Stimulated activated naive CD8-positive, alpha-beta T cell treated with anti-CD3 and anti-CD28 coated beads, Interleukin-15, Interleukin-2, amounts not matched to agents 100 U/mL and 50 U/mL, for 24 hours (primary cell): ENCODE data around the gene ACAP1.
A peak's percentile ranks its signal among the peaks of the same experiment; 100 is the strongest.

Experiments used
- ATAC-seq: fragments of 150-1000 bp; cut with Tn5 transposase; one replicate; pipeline ENCODE4 v1.10.0; 2021
- DNase-seq: peaks from one replicate; pipeline ENCODE4 v3.0.0; 2021

Gene ACAP1

DNA sequence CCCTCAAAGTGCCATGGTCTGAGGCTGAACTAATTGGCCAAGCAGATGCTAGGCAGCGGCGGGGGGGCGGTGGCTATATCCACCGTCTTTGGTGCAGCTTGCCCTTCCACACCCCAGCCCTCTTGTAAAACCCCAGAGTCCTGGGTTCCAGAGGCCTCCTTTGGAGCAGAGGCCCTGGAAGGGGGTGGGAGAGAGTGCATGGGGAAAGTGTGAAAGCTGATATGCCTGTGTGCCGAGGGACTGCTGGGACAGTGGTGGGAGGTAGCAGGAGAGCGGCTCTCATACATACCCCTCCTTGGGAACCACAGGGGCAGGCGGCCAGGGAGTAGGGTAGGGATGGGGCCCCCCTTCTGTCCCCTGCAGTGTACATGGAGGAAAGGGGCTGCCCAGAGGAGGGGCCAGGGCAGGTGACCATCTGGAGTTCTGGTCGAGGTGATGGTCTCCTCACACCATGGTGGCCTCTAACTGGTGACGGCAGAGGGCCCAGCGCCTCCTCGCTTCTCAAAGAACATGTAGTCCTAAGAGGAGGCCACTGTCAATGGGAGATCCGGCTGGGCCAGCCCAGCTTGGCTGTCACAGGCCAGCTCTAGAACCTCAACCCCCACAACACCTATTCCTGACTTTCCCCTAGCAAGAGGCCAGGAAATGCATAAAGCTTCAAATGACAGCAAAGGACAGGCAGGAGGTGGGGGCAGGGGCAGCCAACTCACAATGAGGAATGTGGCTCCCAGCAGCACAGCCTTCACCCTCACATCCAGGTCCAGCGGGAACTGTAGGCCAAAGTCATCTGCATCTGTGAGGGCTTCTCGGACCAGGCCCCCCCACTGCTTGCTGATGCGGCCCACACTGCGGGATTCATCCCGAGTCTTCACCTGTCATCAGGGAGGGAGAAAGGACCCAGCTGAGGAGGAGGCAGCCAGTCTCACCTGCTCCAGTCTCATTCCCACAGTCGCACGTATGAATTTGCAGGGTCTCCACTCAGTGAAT lies 53.9 kb downstream of the ACAP1 start:
- no peak for DNase-seq
- ATAC-seq, result no peak

DNA sequence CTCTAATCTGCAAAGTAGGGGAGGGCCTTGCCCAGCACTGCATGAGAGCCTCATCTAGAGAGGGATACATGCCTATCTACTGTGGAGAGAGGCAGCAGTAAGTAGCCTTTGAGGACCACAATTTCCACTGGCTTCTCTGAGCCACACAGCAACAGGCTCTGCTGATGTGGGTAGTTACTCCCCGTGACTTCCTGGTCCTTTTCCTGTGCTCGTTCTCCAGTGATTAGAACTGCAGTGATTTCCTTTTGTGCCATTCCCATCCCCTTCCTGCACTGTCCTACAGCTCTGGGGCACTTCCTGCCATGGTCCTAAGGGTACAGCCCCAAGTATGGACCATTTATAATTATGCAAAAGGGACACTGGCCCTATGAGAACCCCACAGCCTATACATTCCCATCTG lies 55.0 kb downstream of the ACAP1 start:
- DNase-seq (no peak), ATAC-seq (no peak)

DNA sequence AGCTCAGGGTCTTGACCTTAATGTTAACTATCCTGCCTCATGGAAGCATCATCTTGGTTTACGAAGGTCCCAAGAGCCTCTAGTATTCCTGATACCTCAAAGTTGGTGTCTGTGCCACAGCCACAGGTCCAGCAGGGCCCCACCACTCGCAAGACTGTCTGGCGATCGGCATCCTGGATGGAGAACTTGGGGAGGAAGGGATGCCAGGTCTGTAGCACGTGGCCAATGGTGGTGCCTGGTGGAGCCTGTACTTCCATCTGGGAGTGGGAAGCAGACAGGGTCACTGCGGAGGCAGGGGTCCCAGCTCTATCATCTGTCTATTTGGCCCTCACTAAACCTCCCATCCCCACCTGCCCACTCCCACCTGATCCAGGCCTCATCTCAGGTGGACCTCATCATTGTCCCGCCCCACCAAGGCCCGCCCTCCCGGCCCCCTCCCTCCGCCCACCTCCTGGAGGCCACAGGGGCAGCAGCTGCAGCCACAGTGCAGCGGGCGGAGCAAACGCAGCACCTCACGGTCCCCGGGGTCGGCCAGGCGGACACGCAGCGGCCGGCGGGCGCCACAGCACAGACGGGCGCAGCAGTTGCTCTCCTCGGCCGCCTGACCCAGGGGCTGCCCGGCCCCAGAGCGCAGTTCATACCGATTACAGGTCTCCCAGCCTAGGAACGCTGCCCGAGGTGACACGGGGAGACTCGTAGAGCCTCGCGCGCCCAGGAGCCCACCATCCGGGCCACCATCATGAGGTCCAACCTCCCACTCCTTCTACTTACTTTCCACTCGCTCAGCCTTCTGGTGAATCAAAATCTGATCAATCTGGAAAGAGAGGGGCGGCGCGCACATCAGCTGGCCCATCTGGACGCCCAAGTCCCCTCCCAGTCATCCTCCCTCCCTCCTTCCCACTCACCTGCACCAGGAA lies 56.6 kb downstream of the ACAP1 start:
- DNase-seq, result no peak
- no peak for ATAC-seq

DNA sequence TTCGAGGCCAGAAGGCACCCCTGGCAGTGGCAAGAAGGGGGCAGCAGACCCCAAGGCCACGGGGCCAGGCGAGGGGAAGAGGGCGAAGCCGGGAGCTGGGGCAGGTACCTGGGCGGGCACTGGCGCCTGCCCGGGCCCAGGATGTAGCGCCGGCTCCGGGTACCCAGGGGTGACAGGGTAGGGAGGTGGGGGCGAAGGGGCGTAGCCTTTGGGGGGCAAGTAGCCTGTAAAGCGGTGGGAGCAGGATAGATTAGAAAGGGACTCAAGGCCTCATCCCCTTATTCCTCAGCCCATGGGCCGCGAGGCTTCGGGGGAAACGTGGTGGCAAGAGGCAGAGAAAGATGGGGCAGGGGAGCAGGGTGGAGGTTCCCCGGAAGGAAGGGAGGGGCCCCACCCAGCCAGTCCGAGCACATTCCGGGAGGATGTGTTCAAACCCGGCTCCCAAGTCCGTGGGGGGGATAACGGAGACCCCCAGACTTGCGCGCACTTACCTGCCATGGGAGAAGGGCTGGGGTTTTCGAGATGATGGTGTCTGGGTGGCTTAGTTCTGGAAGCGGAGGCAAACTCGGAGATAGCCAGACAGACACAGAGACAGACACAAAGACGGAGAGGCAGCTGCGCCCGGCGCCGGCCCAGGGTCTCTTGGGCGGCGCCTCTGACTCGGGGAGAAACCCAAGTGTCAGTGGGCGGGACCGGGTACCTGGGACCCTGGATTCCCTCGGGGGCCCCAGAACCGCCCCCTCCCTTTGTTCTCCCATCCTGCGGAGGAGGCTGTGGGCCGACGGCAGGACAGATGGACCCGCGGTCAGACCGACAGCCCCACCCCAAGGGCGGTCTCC lies 57.5 kb downstream of the ACAP1 start:
- DNase-seq (peak; percentile 66), ATAC-seq (peak; percentile 57)

DNA sequence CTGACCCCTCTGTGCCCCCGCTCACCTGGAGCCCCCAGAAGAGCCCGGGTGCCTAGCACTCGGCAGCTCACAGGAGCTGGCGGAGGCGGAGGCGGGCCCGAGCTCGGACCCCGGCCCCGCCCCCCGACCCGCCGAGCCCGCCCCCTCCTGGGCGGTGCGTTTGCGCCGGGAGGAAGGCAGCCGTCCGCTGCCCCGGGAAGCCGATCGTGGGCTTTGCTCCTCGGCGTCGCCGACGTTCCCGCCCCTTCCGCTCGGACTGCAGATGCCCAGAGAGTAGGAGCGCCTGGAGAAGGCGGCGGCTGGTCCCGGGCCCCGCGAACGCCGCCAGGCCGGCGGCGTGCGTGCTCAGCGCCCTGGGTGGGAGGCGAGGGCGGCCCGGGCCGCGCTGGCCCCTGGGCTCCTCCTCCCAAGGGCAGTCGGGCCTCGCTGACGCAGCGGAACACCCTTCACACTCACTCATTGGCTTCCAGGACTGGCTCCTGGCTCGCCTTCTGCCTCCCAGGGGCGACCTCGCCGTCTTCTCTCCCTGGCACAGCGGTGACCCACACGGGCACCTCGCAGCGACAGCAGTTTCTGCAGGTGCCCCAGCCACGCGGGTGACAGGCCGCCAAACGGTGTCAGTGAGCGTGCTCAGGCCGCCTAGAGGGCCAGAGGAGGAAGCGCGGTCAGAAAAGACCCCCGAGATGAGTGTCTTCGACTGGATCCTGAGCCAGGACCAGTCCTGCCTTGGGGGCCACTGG lies 58.3 kb downstream of the ACAP1 start, which contains the start of gene PLSCR3:
Gene PLSCR3 (minus strand): TSS at position 74 of the 740 bp plus-strand sequence. CDS start 415 bp downstream, outside the sequence.
- peak; percentile 89 for ATAC-seq
- peak; percentile 90 for DNase-seq

DNA sequence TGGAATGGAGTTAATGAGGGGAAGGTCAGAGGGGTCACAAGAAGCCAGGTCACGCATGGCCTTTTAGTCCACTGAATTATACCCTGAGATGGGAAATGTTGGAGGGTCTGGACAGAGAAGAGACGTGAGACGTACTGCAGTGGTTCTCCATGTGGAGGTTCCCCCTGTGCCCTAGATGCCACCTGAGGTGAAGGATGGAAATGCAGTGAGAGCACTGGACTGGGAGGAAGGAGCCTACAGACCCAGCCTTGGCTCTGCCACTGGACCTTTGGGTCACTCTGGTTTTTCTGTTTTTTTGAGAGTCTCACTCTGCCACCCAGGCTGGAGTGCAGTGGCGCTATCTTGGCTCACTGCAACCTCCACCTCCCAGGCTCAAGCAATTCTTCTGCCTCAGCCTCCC lies 59.8 kb downstream of the ACAP1 start:
- ATAC-seq, result no peak

DNA sequence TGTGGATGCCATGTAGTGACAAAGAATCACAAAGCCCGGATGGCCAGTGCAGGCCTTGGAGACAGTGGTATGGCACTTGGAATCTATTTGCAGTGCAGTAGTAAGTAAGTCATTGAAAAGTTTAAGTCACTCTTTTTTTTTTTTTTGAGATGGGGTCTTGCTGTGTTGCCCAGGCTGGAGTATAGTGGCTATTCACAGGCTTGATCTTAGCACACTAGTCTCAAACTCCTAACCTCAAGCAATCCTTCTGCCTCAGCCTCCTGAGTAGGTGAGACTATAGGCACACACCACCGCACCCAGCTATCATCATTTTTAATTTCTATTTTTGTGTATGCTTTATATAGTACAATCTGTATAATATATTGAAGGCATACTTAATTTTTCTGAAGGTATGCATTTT lies 62.3 kb downstream of the ACAP1 start:
- ATAC-seq (no peak), DNase-seq (no peak)

More for the DNA sequence above, 59.8 kb downstream of the ACAP1 start:
- DNase-seq, result no peak
